ENCODE results near the gene SSH2.

The SSH2 gene

DNA sequence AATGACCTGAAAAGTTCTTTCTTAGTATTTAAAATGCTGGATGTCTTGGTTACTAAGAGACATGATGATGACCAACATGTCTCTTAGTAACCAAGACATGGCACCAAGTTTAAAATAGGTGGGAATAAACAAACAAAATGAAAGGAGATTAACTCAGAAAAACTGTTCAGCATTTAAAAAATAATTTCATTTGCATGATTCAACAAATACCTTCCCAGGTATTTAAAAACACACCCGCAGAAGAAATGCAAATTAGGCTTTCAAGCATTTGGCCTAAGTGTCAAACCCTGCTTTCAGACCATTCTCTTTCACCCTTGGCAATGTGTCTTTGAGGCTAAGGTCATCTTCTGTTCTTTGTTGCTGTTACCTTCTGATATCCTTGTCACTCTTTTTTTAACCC, 215.9 kb downstream of the SSH2 start:
- no peak for TF ChIP-seq CTCF (IDR thresholded peaks at IDR 0.05; ENCODE audit: extremely low read depth, missing control alignments)

DNA sequence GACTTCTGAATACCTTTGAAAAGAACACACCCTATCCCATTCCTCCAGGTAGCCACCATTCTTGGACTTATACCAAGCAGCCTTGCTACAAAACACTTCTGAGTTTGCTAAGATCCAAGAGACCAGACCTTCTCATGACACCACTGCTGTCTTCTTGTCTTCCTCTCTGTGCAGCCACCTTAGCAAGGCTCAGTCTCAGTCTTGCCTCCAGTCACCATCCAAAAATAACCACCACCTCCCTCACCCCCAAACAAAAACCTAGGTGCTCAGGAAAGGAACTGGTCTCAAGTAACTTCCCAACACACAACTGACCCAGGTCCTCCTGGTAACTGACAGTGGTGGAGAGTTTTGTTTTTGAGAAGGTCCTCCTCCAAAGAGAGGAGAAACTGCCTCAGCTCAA, 216.4 kb downstream of the SSH2 start:
- no peak for DNase-seq (ENCODE audit: low spot score)
- TF ChIP-seq CTCF (IDR thresholded peaks at IDR 0.05; ENCODE audit: extremely low read depth, missing control alignments), result no peak

More for the DNA sequence above, 215.9 kb downstream of the SSH2 start:
- DNase-seq (ENCODE audit: low spot score), result no peak

GRCh38 chr17:29711588-29712385, 218.2 kb downstream of the SSH2 start:
- TF ChIP-seq CTCF (IDR thresholded peaks at IDR 0.05; ENCODE audit: extremely low read depth, missing control alignments), result no peak
- DNase-seq (ENCODE audit: low spot score), result no peak

DNA sequence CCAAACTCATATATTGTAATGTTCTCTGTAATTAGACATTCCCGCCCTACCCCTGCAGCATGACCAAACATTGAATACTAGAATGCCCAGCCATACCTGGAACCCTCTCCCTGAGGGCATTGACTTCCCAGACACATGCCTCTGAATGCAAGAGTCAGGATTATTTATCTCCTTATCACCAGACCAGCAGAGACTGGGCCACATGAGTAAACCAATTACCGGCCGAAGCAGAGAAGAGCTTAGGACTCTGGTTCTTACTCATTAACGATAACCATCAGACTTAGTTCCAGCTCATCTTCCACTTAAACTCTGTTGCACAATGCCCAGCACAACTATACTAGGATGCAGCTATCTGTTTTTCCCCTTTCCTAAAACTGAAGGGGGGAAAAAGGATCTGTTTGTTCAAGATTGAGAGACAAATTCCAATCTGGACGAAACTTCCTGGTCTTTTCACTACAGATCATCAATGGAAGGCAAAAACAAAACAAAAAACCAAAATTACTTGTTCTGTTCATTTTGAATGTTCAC, 219.1 kb downstream of the SSH2 start:
- DNase-seq (ENCODE audit: low spot score), result no peak
- TF ChIP-seq CTCF (IDR thresholded peaks at IDR 0.05; ENCODE audit: extremely low read depth, missing control alignments), result no peak

DNA sequence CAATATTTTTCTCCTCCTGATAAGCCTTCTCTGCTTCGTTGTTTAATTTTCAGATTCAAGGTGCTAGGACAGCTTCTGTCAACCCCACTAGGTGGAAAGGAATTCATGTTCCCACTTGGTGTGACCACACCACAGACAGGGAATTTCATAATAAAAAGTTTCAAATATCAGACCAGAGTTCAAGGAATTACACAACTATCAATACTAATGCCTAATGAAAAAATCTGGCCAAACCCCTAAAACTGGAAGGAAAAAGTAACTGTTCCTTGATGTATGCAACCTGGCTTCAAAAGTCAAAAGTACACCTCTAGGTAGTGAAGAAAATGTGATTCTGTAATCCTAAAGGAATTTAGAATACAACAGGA, 219.5 kb downstream of the SSH2 start:
- no peak for DNase-seq (ENCODE audit: low spot score)
- TF ChIP-seq CTCF (IDR thresholded peaks at IDR 0.05; ENCODE audit: extremely low read depth, missing control alignments), result no peak

DNA sequence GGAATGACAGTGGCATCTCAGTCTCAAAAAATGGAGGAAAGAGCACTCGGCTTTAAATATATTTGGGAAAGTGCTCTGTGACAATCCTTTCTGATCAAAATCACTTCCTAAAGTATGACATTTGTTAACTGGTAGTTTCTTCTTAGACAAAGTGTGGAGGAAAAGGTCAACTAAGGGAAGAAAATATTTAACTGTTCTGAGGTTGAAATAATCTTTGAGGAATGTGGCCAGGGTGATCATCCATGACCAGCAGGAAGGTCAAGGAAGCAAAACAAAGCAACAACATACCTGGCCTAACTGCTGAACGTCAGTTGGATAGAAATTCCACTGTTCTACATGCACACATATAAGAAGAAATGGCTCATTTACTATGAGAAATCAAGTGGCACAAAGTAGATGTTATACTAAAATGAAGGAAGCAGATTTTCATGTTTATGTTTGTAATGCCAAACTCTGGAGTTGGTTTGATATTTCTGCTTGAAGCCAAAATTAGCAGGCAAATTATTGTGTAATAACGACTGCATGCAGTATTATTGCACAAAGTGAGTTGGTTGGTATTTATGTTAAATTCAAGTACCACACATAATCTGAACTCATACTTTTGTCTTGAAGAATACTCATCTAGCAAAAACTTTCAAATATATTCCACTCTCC, 220.0 kb downstream of the SSH2 start:
- TF ChIP-seq CTCF (IDR thresholded peaks at IDR 0.05; ENCODE audit: extremely low read depth, missing control alignments), result no peak
- DNase-seq (ENCODE audit: low spot score), result no peak

- TF ChIP-seq CTCF (IDR thresholded peaks at IDR 0.05; ENCODE audit: extremely low read depth, missing control alignments), result no peak
- DNase-seq (ENCODE audit: low spot score), result no peak
Observed at GRCh38 chr17:29707212-29707571, 222.8 kb downstream of the SSH2 start.

All from GM20000 (cell line).